Measurements from ENCODE around the gene TMEM86B.

TMEM86B gene, protein sequence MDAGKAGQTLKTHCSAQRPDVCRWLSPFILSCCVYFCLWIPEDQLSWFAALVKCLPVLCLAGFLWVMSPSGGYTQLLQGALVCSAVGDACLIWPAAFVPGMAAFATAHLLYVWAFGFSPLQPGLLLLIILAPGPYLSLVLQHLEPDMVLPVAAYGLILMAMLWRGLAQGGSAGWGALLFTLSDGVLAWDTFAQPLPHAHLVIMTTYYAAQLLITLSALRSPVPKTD

DNA sequence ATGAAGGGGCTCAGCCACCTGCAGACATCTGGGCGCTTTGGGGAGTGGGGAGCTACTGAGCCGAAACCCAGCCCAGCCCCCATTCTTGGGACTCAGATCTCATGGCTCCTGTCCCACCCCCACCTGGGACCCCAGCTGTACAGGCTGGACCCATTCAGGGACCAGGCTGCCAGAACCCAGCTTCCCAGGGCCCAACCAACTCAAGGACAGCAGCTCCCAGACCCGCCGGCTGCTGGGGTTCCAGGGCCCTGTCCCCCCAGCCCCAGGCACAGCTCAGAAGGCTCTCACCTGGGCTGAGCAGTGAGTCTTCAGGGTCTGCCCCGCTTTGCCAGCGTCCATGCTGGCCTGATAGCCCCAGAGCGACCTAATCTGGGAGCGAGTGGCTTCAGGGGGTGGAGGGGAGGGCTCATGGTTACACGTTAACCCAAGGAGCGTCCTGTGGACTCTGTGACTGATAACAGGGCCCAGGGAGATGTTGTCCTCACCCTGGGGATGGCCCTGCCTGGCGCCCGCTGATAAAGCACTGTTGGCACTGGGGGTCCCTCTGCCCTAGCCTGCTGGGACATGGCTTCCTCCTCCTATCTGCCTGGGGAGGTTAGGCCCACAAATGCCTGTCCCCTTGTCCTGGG is at the start of gene TMEM86B:
TSS of gene TMEM86B (minus strand) at position 361 of the 629 bp plus-strand sequence. CDS start at position 339, 22 bp downstream.
- DNase-seq (ENCODE audit: low read depth in 3 of 3, low spot score in 1 of 3) = no peak

GRCh38 chr19:55277494-55277893 is 48.9 kb upstream of the TMEM86B start:
- no peak for DNase-seq (ENCODE audit: low read depth in 3 of 3, low spot score in 1 of 3)

DNA sequence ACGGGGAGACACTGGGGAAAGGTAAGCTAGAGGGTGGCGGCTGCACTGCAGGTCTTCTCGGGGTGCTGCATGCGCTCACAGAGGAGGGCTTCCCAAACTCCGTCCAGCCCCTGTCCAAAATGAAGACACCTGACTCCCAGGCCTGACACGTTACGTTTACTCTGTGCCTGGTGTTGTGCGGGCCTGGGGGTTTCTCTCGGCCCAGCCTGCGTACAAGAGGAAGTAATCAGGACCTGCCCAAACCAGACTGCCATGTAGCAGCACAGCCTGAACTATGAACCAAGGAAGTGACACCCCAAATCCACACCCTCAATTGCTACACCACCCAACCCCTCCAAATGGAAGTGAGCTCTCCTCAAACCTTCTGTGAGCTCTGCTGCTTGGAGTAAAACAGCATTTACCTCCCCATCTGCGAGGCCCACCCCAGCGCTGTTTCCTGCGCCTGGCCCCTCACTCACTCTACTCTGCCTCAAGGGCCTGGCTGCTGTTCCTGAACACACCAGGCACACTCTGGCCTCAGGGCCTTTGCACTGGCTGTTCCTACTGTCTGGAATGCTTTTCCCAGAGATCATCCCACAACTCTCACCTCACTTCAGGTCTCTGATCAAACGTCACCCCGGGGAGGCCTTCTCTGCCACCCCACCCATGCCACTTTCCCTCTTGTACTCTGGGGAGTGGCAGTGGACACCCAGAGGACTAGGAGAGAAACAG is 48.3 kb upstream of the TMEM86B start:
- no peak for DNase-seq (ENCODE audit: low read depth in 3 of 3, low spot score in 1 of 3)

DNA sequence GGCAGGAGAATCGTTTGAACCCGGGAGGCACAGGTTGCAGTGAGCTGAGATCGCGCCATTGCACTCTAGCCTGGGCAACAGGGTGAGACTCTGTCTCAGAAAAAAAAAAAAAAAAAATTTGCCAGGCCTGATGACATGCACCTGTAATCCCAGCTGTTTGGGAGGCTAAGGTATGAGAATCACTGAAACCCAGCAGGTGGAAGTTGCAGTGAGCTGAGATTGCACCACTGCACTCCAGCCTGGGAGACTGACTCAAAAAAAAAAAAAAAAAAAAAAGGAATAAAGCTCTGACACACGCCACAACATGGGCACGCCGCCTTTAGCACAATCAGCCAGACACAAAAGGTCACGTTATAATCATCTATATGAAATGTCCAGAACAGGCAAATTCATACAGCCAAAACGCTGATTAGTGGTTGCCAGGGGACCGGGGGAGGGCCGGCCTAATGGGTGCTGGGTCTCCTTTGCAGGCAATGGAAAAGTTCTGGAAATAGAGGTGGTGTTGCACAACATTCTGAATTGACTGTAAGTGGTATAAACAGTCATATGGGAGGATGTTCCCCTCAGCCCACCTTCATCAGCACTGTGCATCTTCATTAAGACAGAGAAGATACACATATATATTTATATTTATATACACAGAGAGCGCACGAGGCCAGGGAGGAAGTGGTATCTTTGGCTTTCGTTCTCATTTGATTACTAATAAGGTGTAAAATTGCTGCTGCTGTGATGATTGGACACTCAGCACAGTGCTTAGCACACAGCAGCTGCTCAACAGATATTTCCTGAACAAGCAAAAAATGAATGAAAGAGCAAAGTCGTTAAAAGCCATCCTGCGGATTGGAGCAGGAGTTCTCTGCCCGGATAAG is 47.5 kb upstream of the TMEM86B start:
- DNase-seq (ENCODE audit: low read depth in 3 of 3, low spot score in 1 of 3) = no peak

- no peak for DNase-seq (ENCODE audit: low read depth in 3 of 3, low spot score in 1 of 3)
Measured at GRCh38 chr19:55273978-55274707, 45.6 kb upstream of the TMEM86B start.

DNA sequence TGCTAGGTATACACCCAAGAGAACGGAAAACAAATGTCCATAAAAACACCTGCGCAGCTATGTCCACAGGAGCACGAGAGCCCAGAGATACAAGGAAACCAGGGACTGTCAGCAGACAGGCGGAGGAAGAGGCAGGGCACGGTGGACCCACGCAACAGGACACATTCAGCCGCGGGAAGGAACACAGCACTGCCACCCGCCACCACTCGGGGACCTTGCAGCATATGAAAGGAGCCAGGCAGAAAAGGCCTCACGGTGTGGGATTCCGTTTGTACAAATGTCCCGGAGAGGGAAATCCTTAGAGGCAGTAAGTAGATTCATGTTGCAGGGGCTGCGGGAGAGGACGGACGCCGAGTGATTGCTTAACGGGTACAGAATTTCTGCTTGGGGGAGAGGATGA is 43.6 kb upstream of the TMEM86B start:
- no peak for DNase-seq (ENCODE audit: low read depth in 3 of 3, low spot score in 1 of 3)

DNA sequence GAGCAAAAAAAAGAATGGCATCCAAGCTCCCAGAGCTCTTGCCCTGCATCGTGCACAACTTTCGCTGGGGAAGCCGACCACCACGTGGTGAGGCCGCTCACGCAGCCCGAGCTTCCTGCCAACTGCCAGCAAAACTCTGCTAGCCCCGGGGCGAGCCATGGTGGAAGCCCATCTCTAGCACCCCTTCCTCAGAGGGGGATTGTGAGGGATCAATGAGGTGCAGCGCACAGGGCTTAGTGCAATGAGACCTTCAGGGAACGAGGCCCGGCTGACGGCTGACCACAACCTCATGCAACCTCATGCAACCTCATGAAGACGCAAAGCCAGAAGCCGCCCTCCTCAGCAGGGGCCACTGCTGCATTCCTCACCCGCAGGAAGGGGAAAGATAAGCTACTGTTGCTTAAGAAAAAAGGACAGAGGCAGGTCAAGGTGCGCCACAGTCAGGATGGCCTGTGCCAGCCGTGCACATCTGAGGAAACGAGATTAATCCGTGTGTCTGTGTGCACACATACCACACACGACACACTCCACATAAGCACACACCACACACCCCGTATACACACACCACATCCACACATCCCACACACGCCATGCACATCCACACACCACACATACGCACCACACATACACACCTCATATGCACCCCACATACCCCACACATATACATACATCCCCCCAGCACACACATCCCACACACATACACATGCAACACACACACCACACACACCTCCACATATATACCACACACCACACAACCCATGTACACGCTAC is 41.8 kb upstream of the TMEM86B start:
- DNase-seq (ENCODE audit: low read depth in 3 of 3, low spot score in 1 of 3) = no peak

DNA sequence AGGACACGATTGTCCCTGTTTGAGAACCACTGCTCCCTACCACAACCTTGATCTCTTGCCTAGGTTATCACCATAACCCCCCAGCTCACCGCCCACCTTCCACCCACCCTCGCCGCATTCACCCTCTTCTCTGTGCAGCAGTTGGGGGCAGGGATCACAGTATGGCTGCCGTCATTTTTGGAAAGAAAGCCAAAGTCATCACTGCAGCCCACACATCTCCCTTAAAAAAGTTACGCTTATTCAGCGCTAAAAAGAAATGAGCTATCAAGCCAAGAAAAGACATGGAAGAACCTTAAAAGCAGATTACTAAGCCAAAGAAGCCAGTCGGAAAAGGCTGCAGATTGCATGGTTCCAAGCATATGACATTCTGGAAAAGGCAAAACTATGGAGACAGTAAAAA is 40.7 kb upstream of the TMEM86B start:
- DNase-seq (ENCODE audit: low read depth in 3 of 3, low spot score in 1 of 3) = no peak

GRCh38 chr19:55266840-55267239 is 38.3 kb upstream of the TMEM86B start:
- DNase-seq (ENCODE audit: low read depth in 3 of 3, low spot score in 1 of 3) = no peak

DNA sequence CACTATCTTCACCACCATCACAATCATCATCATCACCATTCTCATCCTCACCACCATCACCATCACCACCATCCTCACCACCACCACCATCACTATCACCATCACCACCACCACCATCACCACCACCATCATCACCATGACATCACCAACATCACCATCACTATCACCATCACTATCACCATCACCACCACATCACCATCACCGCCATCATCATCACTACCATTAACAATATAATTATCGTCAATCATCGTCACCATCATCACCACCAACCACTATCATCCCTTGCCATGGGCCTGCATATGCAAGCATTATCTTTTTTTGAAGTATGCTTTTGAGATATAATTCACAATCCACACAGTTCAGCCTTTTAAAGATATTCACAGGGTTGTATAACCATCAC is 37.8 kb upstream of the TMEM86B start:
- no peak for DNase-seq (ENCODE audit: low read depth in 3 of 3, low spot score in 1 of 3)

GRCh38 chr19:55265723-55266386 is 37.3 kb upstream of the TMEM86B start:
- no peak for DNase-seq (ENCODE audit: low read depth in 3 of 3, low spot score in 1 of 3)

GRCh38 chr19:55265173-55265572 is 36.6 kb upstream of the TMEM86B start:
- DNase-seq (ENCODE audit: low read depth in 3 of 3, low spot score in 1 of 3) = no peak

- no peak for DNase-seq (ENCODE audit: low read depth in 3 of 3, low spot score in 1 of 3)
Measured at GRCh38 chr19:55264531-55264930, 36.0 kb upstream of the TMEM86B start.

- DNase-seq (ENCODE audit: low read depth in 3 of 3, low spot score in 1 of 3) = no peak
Measured at GRCh38 chr19:55262359-55262758, 33.8 kb upstream of the TMEM86B start.

DNA sequence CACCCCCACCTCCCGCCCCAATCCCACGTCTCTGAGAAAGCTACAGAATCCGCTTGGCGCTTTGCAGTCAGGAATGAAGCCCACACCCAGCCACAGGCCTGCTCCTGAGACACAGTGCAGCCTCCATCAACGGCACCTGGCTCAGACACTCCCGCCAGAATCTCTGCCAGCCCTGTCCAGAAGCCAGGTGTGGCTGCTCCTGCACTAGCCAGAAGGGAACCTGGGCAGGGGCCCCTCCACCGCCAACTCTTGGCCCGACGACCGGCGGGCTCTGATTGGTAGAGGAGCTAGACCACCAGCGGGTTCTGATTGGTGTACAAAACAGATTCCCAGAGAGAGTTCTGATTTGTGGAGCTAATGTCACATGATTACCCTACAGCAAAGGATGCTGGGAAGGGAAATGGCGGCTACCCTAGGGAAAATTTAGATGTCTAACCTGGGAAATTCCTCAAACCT is 33.1 kb upstream of the TMEM86B start:
- DNase-seq (ENCODE audit: low read depth in 3 of 3, low spot score in 1 of 3) = no peak

DNA sequence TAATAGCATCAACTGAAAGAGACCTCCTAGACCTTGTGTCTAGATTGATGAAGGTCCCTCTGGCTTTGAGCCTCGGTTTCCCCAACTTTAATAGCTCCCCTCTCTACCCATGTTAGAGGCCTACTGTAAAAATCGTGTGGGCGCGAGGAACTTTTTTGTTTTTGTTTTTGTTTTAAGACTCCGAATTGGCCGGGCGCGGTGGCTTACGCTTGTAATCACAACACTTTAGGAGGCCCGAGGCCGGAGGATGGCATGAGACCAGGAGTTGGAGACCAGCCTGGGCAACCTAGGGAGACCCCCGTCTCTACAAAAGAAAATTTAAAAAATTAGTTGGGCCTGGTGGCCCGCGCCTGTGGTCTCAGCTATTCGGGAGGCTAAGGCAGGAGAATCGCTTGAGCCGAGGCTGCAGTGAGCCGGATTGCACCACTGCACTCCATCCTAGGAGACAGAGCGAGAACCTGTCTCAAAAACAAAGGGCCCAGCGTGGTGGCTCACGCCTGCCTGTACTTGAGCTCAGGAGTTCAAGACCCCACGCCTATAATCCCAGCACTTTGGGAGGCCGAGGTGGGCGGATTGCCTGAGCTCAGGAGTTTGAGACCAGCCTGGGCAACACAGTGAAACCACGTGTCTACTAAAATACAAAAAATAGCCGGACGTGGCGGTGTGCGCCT is 31.1 kb upstream of the TMEM86B start:
- no peak for DNase-seq (ENCODE audit: low read depth in 3 of 3, low spot score in 1 of 3)

DNA sequence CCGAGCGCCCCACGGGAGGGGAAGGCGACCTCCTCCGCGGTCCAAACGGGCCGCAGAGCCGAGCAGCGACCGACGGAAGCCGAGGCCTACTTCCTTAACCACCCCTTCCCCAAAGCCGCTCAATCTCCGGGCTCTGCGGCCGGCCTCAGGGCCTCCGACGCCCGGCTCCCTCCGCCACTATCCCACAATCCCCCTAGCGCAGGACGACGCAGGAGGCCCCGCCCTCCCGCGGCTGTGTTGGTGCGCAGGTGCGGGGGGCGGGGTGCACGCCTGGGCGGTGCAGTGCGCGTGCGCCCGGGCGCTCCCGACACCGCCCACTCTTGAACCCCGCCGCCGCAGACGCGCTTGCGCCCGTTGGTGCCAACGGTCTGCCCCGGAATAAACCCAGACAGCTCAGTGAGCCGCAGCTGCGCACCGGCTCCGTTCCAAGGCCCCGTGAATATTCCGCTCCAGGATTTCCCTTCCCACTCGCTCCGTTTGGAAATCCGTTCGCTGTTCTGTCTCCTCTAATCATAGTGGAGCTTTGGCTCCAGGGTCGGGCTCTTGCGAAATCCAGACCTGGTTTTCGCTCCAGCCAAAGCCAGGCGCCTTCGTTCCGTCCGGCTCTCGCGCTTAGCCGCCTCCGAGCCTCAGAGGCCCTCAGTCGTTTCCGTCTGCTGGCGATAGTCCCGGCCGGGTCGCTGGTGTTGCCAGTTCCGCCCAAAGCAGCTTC is 30.4 kb upstream of the TMEM86B start, which contains the start of gene PPP6R1:
TSS of gene PPP6R1 (minus strand) at position 190 of the 712 bp plus-strand sequence. CDS start 11,914 bp downstream, outside the sequence.
- DNase-seq (ENCODE audit: low read depth in 3 of 3, low spot score in 1 of 3) = peak; percentile 86 to 92 (median 88)

DNA sequence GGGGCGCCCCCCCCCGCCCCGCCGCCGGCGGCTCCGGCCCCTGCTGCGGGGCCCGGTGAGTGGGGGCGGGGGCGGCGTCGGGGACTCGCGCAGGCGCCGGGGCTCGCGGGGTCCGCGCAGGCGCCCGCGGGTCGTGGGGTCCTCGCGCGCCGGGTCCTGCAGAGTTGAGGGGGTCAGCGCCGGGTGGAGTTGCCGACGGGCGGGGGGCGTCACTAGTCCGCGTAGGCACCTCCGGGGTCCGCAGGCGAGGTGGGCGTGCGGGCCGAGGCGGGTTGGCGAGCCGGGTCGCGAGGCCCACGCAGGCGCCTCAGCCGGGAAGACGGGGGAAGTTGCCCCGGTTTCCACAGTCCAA is 29.9 kb upstream of the TMEM86B start:
- no peak for DNase-seq (ENCODE audit: low read depth in 3 of 3, low spot score in 1 of 3)
